ENCODE results near the gene TGFB2. TPM values are rescaled to one million over a fixed set of nuclear protein-coding genes. Genes with fewer than 3 reads are reported as not detected.

The TGFB2 gene
- polyA plus RNA-seq, 1 experiment = 14.8 TPM

DNA sequence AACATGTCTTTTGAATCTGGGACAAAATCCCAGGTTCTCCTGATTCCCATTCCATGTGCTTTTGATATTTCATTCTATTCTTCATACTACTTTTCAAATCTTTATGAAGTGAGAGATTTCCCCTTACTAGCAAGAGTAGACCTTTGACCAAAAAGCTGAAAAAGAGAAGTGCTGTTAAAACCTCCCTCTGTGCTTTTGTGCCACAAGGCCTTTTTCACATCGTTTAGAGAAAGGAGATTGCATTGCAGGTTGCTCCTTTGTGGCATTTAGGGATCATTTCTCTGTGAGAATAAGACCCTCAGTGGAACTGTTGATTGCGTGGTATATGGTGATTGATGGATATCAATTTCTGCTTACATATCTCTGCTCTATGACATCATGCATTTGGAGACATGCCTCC, 148.8 kb downstream of the TGFB2 start:
- H3K4me3 ChIP-seq (ENCODE audit: low read depth, low read length) = no peak overlapping the region
- H3K27ac ChIP-seq (ENCODE audit: low read depth, low read length) = no peak overlapping the region
- no peaks in the 10 kb centered on the region for H3K9me3 ChIP-seq (ENCODE audit: control insufficient read depth, insufficient read depth, low read length)
- no peaks in the 10 kb centered on the region for H3K27me3 ChIP-seq (ENCODE audit: control insufficient read depth, insufficient read depth, low read length)
- TF ChIP-seq, protein P1, sequence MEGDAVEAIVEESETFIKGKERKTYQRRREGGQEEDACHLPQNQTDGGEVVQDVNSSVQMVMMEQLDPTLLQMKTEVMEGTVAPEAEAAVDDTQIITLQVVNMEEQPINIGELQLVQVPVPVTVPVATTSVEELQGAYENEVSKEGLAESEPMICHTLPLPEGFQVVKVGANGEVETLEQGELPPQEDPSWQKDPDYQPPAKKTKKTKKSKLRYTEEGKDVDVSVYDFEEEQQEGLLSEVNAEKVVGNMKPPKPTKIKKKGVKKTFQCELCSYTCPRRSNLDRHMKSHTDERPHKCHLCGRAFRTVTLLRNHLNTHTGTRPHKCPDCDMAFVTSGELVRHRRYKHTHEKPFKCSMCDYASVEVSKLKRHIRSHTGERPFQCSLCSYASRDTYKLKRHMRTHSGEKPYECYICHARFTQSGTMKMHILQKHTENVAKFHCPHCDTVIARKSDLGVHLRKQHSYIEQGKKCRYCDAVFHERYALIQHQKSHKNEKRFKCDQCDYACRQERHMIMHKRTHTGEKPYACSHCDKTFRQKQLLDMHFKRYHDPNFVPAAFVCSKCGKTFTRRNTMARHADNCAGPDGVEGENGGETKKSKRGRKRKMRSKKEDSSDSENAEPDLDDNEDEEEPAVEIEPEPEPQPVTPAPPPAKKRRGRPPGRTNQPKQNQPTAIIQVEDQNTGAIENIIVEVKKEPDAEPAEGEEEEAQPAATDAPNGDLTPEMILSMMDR (IDR thresholded peaks at IDR 0.05; ENCODE audit: low read depth, low read length) = no peak
- DNase-seq (ENCODE audit: low read depth, low spot score) = no peak
- ChIA-PET CTCF (interaction anchor here (0.6 to 0.7 kb wide), 2 partner anchors 16 to 28 kb away, joined by 3 read pairs; no protein-coding TSS in a partner anchor), POLR2A (no interaction called here)

Small RNA genes within 50 kb of the gene (small RNA-seq; reads per million reads assigned to genes)
- gene AC096638.1 (ENCODE audit: insufficient read length, low read depth) = not detected

Other genes starting within 250 kb of the TGFB2 start
- gene RRP15, start 60.0 kb upstream of the TGFB2 start, polyA plus RNA-seq (2011; rRNA removed) = 5.8 and 7.9 TPM in 2 replicates

Measured in AG04450 (cell line).